ENCODE results near the gene SPATA3. TPM values are rescaled to one million over a fixed set of nuclear protein-coding genes. Genes with fewer than 3 reads are reported as not detected.
A peak's percentile ranks its signal among the peaks of the same experiment; 100 is the strongest.

SPATA3 gene
- total and polyA plus RNA-seq, 2 of the 13 experiments (the other 11 are each of a cell fraction or from before 2014, with no cell fraction given) = not detected

DNA sequence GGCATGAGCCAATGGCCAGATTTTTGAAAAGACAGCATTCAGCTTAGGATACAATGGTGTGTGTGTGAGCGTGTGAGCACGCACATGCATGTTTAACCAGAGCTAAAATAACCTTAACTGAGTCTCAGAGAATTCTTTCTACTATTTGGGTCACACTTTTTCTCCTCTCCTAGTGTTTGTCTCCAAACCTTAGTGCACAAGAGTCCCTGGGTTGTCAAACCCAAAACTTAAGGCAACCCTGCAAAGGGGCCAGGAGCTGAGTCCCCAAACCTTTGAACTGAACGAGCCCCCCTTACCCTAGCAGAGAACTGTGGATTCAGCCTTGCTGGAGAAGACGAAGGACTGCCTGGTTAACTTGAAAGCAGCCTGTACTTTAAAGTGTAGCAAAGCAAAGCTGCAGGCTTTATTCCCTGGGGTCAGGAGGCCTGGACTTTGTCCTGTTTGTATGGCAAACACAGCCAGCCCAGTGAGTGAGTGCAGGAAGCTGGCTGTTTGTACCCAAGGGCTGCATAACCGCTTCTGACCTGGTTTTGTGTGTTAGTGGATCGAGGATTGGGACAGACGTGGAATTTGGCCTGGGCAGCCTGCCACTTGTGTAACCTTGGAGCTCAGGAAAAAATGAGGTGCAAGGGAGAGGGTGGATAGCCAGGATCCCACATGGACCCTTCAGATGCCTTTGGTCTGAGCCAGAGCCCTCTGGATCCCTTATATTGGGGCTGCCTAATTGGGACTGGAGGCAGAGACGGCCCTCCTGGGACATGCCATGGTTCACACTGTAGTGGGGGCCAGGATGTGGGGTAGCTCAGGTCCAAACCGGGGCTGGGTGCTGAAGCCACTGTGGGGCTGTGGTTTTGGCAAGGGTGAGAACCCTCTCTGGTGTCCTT, 54.3 kb downstream of the SPATA3 start (continued):
- peak; percentile 58; the same call in 1 of the 2 replicates for TF ChIP-seq NFYC (CRISPR knock-in tag; IDR thresholded peaks at IDR 0.05)
- TF ChIP-seq ZNF431 (CRISPR knock-in tag; IDR thresholded peaks at IDR 0.05; ENCODE audit: borderline replicate concordance, low read depth) = peak; percentile 94

GRCh38 chr2:231051116-231051515, 55.2 kb downstream of the SPATA3 start:
- peak; percentile 44 for DNase-seq (ENCODE audit: low spot score)
- peak overlapping the region; percentile 81 for H3K9ac ChIP-seq (ENCODE audit: insufficient read depth, low read depth, low read length)
- peak; percentile 65 for TF ChIP-seq NR2C2 (CRISPR knock-in tag; IDR thresholded peaks at IDR 0.05; ENCODE audit: borderline replicate concordance)
- TF ChIP-seq MIER3 (CRISPR knock-in tag; IDR thresholded peaks at IDR 0.05; ENCODE audit: borderline replicate concordance) = 0 out of 2 replicates have a peak, but pooled peaks have one; percentile 17
- TF ChIP-seq ZBTB7B (CRISPR knock-in tag; IDR thresholded peaks at IDR 0.05) = no peak
- TF ChIP-seq PAF1 (CRISPR knock-in tag; IDR thresholded peaks at IDR 0.05) = 0 out of 2 replicates have a peak, but pooled peaks have one; percentile 62
- no peak for TF ChIP-seq SRY (CRISPR knock-in tag; IDR thresholded peaks at IDR 0.05)
- TF ChIP-seq MXI1 (IDR thresholded peaks at IDR 0.05; ENCODE audit: borderline replicate concordance, low read depth, low read length) = no peak
- TF ChIP-seq ATF7-NPFF (CRISPR knock-in tag; IDR thresholded peaks at IDR 0.05; ENCODE audit: low read depth) = 0 out of 2 replicates have a peak, but pooled peaks have one; percentile 47
- peak; percentile 81 for TF ChIP-seq RBM22 (optimal IDR thresholded peaks at IDR 0.05; ENCODE audit: low read length)
- TF ChIP-seq ZNF768 (CRISPR knock-in tag; IDR thresholded peaks at IDR 0.05) = no peak
- TF ChIP-seq TFE3 (CRISPR knock-in tag; IDR thresholded peaks at IDR 0.05) = no peak
- 0 out of 2 replicates have a peak, but pooled peaks have one; percentile 32 for TF ChIP-seq SNAPC5 (CRISPR knock-in tag; IDR thresholded peaks at IDR 0.05; ENCODE audit: borderline replicate concordance)
- TF ChIP-seq ZNF709 (CRISPR knock-in tag; IDR thresholded peaks at IDR 0.05) = no peak
- TF ChIP-seq BORCS8-MEF2B (CRISPR knock-in tag; IDR thresholded peaks at IDR 0.05) = peak; percentile 82; the same call in 1 of the 2 replicates
- TF ChIP-seq BRCA1 (CRISPR knock-in tag; IDR thresholded peaks at IDR 0.05) = no peak
- TF ChIP-seq, protein P1, sequence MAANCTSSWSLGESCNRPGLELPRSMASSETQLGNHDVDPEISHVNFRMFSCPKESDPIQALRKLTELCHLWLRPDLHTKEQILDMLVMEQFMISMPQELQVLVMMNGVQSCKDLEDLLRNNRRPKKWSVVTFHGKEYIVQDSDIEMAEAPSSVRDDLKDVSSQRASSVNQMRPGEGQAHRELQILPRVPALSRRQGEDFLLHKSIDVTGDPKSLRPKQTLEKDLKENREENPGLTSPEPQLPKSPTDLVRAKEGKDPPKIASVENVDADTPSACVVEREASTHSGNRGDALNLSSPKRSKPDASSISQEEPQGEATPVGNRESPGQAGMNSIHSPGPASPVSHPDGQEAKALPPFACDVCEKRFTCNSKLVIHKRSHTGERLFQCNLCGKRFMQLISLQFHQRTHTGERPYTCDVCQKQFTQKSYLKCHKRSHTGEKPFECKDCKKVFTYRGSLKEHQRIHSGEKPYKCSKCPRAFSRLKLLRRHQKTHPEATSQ (CRISPR knock-in tag; IDR thresholded peaks at IDR 0.05; ENCODE audit: borderline replicate concordance) = 0 out of 2 replicates have a peak, but pooled peaks have one; percentile 47
- TF ChIP-seq TCF7 (IDR thresholded peaks at IDR 0.05; ENCODE audit: low read depth) = 0 out of 2 replicates have a peak, but pooled peaks have one; percentile 14
- TF ChIP-seq HES4 (CRISPR knock-in tag; IDR thresholded peaks at IDR 0.05; ENCODE audit: borderline replicate concordance) = no peak
- no peak for TF ChIP-seq KDM4B (CRISPR knock-in tag; IDR thresholded peaks at IDR 0.05)

More at GRCh38 chr2:231051116-231051515, 55.2 kb downstream of the SPATA3 start:
- POLR2A ChIA-PET = interaction anchor here (0.9 to 7.7 kb wide), 18 partner anchors 8 to 657 kb away, joined by 3 to 399 read pairs (median 10); partner anchors contain the start of genes C2orf72, NCL, PTMA and SPATA3
- FAIRE-seq (no peak), ATAC-seq (peak; percentile 4)
- CTCF ChIA-PET (ENCODE audit: low intra/inter-chr PET ratio, low total read pairs) = interaction anchor here (4.3 kb wide), 1 partner anchor 13 kb away, joined by 25 read pairs; the partner anchor contains the start of gene C2orf72
- intact Hi-C loops (cut with micrococcal nuclease; ENCODE audit: unreplicated experiment) (loop anchor here (2.0 to 10.0 kb wide), 3 partner anchors 44 to 411 kb away; partner anchors contain the start of genes ITM2C and NCL), in situ Hi-C loops (cut with HindIII; ENCODE audit: extremely low pct_ligation_motif_present, low pct_unique_long_range_greater_than_20kb) (loop anchor here (5.0 kb wide), 1 partner anchor 54 kb away; the partner anchor contains the start of gene SPATA3)
- H3K79me2 ChIP-seq (ENCODE audit: insufficient read depth, low read length) = no peaks in the 10 kb centered on the region
- no peaks in the 10 kb centered on the region for H4K20me1 ChIP-seq (ENCODE audit: insufficient read depth, low read length)
- H3K36me3 ChIP-seq (replicated peaks in 1 of 2; ENCODE audit: control insufficient read depth in 1 of 2, insufficient read depth in 2 of 2, low read length in 2 of 2) = peaks cover 3 to 11% of the 10 kb centered on the region in 2 experiments; a peak in 4 of 5 replicates
- no peaks in the 10 kb centered on the region; a peak in 1 of 5 replicates for H3K27me3 ChIP-seq (ENCODE audit: control insufficient read depth in 1 of 2, insufficient read depth in 2 of 2, low read length in 2 of 2)
- BruUV-seq (replicated peaks) = no TSS peak
- H3K4me1 ChIP-seq (ENCODE audit: insufficient read depth, low read length) = peaks cover 78% of the 10 kb centered on the region
- 0% methylated on average over 5 of the region's 5 CpGs for WGBS (ENCODE audit: low lambda C conversion rate)
- H3K4me3 ChIP-seq (replicated peaks in 1 of 3; ENCODE audit: insufficient read depth in 1 of 3, low read depth in 2 of 3, low read length in 3 of 3) = peak overlapping the region; percentile 40 to 82 (median 57)
- H3K4me2 ChIP-seq (ENCODE audit: low read depth, low read length) = peak overlapping the region; percentile 100
- no peak overlapping the region for H2AFZ ChIP-seq (ENCODE audit: low read length)
- H3K27ac ChIP-seq (ENCODE audit: extremely low read length, insufficient read depth, low read length) = peak overlapping the region; percentile 97
- H3K9me3 ChIP-seq (ENCODE audit: low read length) = no peaks in the 10 kb centered on the region
